T-cell (primary cell): ENCODE measurements around the gene FCGR3A. TPM values are rescaled to one million over a fixed set of nuclear protein-coding genes. Genes with fewer than 3 reads are reported as not detected.

ENCODE experiments used
- ATAC-seq, 4 experiments: fragments of 200-7000 bp in 3 of 4; fragments of 150-1000 bp in 1 of 4; cut with Tn5 transposase; replicated peaks in 1 of 4; 1 replicate in 3 of 4; 2 replicates in 1 of 4; pipeline ENCODE4 v1.10.0; 2021; ENCODE audit warnings: moderate library complexity in 3 of 4, mild to moderate bottlenecking in 2 of 4, moderate number of reproducible peaks in 1 of 4
- CTCF ChIA-PET, 2 donors: fragments of 300-600 bp; sonication (Branson Sonifier 250); formaldehyde crosslinking; loops; one replicate each; lab custom pipeline; 2022; ENCODE audit warnings: antibody characterized with exemption in 2 of 2; lab: Charles Lee
- POLR2A ChIA-PET, 2 donors: fragments of 300-600 bp; sonication (Branson Sonifier 250); formaldehyde crosslinking; loops; one replicate each; lab custom pipeline; 2022; ENCODE audit warnings: antibody characterized with exemption in 2 of 2; lab: Charles Lee
- DNase-seq, 35 experiments: peaks; one replicate each; pipeline versions ENCODE4 v3.0.0 to v3.0.0-alpha.2; 2013 to 2023
- H3K27ac ChIP-seq: one replicate; pipeline ENCODE4 v1.5.1; 2013; ENCODE audit warnings: low read length
- H3K27me3 ChIP-seq, 2 experiments: replicated peaks in 1 of 2; 1 replicate in 1 of 2; 2 replicates in 1 of 2; pipeline versions ENCODE4 v1.6.1 to v1.7.0; 2013; ENCODE audit warnings: low read length in 1 of 2, mixed read lengths in 1 of 2; ENCODE audit not compliant: control insufficient read depth in 2 of 2, insufficient read depth in 2 of 2; ENCODE audit errors: extremely low read depth in 1 of 2
- H3K36me3 ChIP-seq, 2 donors: 1 replicate in 1 of 2; 2 replicates in 1 of 2; pipeline versions ENCODE4 v1.6.1 to v1.7.0; 2013; ENCODE audit warnings: low read length in 1 of 2; ENCODE audit not compliant: control insufficient read depth in 2 of 2, insufficient read depth in 1 of 2; ENCODE audit errors: extremely low read depth in 1 of 2
- H3K4me1 ChIP-seq, 2 experiments: 1 replicate in 1 of 2; 2 replicates in 1 of 2; pipeline versions ENCODE4 v1.6.1 to v1.7.0; 2013; ENCODE audit warnings: low read length in 2 of 2, mixed read lengths in 1 of 2; ENCODE audit not compliant: insufficient read depth in 2 of 2, control insufficient read depth in 1 of 2; ENCODE audit errors: extremely low read depth in 1 of 2
- H3K4me3 ChIP-seq, 2 donors: 1 replicate in 1 of 2; 2 replicates in 1 of 2; pipeline versions ENCODE4 v1.5.1 to v1.7.0; 2013; ENCODE audit warnings: mild to moderate bottlenecking in 2 of 2, low read length in 1 of 2, moderate library complexity in 1 of 2; ENCODE audit not compliant: control insufficient read depth in 1 of 2; ENCODE audit errors: extremely low read depth in 1 of 2
- H3K9me3 ChIP-seq: 2 replicates; pipeline ENCODE4 v1.7.0; 2013
- H3K27ac Mint-ChIP-seq, 2 donors: one replicate each; pipeline ENCODE4 v1.8.0; 2020 to 2021; ENCODE audit warnings: mild to moderate bottlenecking in 2 of 2, mixed read lengths in 2 of 2
- H3K27me3 Mint-ChIP-seq, 2 donors: one replicate each; pipeline ENCODE4 v1.8.0; 2021 to 2022; ENCODE audit warnings: mixed read lengths in 2 of 2
- H3K36me3 Mint-ChIP-seq: one replicate; pipeline ENCODE4 v1.8.0; 2021; ENCODE audit warnings: mixed read lengths
- H3K4me1 Mint-ChIP-seq, 3 donors: one replicate each; pipeline ENCODE4 v1.8.0; 2020 to 2022; ENCODE audit warnings: mixed read lengths in 3 of 3, mild to moderate bottlenecking in 1 of 3
- H3K4me3 Mint-ChIP-seq, 3 donors: one replicate each; pipeline ENCODE4 v1.8.0; 2020 to 2022; ENCODE audit warnings: mild to moderate bottlenecking in 3 of 3, mixed read lengths in 3 of 3, moderate library complexity in 3 of 3
- H3K9me3 Mint-ChIP-seq, 3 donors: one replicate each; pipeline ENCODE4 v1.8.0; 2020 to 2022; ENCODE audit warnings: mixed read lengths in 3 of 3
- WGBS: methylation state at CpG from one replicate; pipeline ENCODE4 v1.1.5; 2013; ENCODE audit warnings: missing lambda C conversion rate; ENCODE audit not compliant: insufficient coverage; 5-methylcytosine and 5-hydroxymethylcytosine counted together
- total RNA-seq, 35 experiments: library from RNA in 6 of 35; stranded (reverse) in 6 of 35; fragments of 120-200 nt in 1 of 35; gene quantifications; one replicate each; pipeline versions ENCODE4 v1.2.1 to v1.2.4 and lab custom pipeline; 2013 to 2026

FCGR3A gene
- total RNA-seq, 5 donors from 2014 or later (not counting 1 experiment from before 2014, with no cell fraction given) = 3.8 to 43.9 (median 4.9) TPM

DNA sequence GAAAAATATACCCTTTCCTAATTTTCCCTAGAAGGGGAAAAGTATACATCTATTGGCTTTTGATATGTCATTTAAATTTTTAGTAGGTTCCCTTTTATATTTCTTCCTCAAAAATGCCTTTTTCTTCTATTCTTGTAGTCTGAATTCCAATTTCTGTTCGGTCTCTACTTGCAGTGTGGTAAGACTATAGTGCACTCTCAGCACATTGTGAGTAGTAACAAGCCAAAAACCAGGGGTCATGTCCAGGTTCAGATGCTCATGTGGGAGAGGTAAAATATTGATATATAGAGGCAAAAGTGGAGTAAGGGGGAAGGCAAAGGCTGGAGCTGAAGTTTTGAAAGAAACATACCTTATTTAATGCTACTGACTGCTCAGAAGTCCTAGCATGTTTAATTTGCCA is 48.4 kb downstream of the FCGR3A start:
- no peak overlapping the region for H3K27ac Mint-ChIP-seq
- H3K4me3 Mint-ChIP-seq = no peak overlapping the region
- WGBS = 100% methylated on average over 1 of the region's 1 CpG
- ChIA-PET POLR2A (interaction anchor here in 1 of 2 donors (0.6 kb wide), 1 partner anchor 1682 kb away, joined by 3 read pairs; no protein-coding TSS in a partner anchor), CTCF (no interaction called here)
- Histone ChIP-seq H3K4me1 (no peaks in the 10 kb centered on the region), H3K27me3 (peaks cover 2% of the 10 kb centered on the region in 2 experiments), H3K4me3 (no peak overlapping the region), H3K9me3 (no peaks in the 10 kb centered on the region), H3K27ac (no peak overlapping the region), H3K36me3 (no peaks in the 10 kb centered on the region)
- peaks cover 28 to 48% of the 10 kb centered on the region in 2 donors for H3K27me3 Mint-ChIP-seq
- ATAC-seq (no peak), DNase-seq (no peak)
- no peaks in the 10 kb centered on the region for H3K9me3 Mint-ChIP-seq
- H3K4me1 Mint-ChIP-seq = peaks cover 4 to 12% (median 5%) of the 10 kb centered on the region in 3 donors
- H3K36me3 Mint-ChIP-seq = no peaks in the 10 kb centered on the region

- Histone ChIP-seq H3K27me3 (peaks cover 0 to 5% of the 10 kb centered on the region in 2 experiments), H3K4me3 (no peak overlapping the region), H3K36me3 (no peaks in the 10 kb centered on the region), H3K27ac (no peak overlapping the region), H3K9me3 (no peaks in the 10 kb centered on the region), H3K4me1 (no peaks in the 10 kb centered on the region)
- no peak overlapping the region for H3K27ac Mint-ChIP-seq
- no peak overlapping the region for H3K4me3 Mint-ChIP-seq
- ChIA-PET POLR2A (no interaction called here), CTCF (no interaction called here)
- peaks cover 25 to 43% of the 10 kb centered on the region in 2 donors for H3K27me3 Mint-ChIP-seq
- no peaks in the 10 kb centered on the region for H3K36me3 Mint-ChIP-seq
- peaks cover 4 to 11% (median 5%) of the 10 kb centered on the region in 3 donors for H3K4me1 Mint-ChIP-seq
- H3K9me3 Mint-ChIP-seq = no peaks in the 10 kb centered on the region
- ATAC-seq (no peak), DNase-seq (no peak)
- 63% methylated on average over 3 of the region's 8 CpGs for WGBS
Measured at GRCh38 chr1:161499099-161500039, 50.2 kb downstream of the FCGR3A start.

- DNase-seq = no peak
- CTCF ChIA-PET = no interaction called here
- WGBS = 100% methylated on average over 2 of the region's 2 CpGs
- no peak for ATAC-seq
- no peaks in the 10 kb centered on the region for H3K4me1 ChIP-seq
- peaks cover 0 to 5% of the 10 kb centered on the region in 2 experiments for H3K27me3 ChIP-seq
- no peaks in the 10 kb centered on the region for H3K36me3 ChIP-seq
- Mint-ChIP-seq H3K4me1 (peaks cover 4 to 11% (median 5%) of the 10 kb centered on the region in 3 donors), H3K27me3 (peaks cover 32 to 49% of the 10 kb centered on the region in 2 donors), H3K9me3 (no peaks in the 10 kb centered on the region), H3K27ac (no peak overlapping the region), H3K36me3 (no peaks in the 10 kb centered on the region), H3K4me3 (no peak overlapping the region)
- H3K4me3 ChIP-seq = no peak overlapping the region
- POLR2A ChIA-PET = no interaction called here
- no peaks in the 10 kb centered on the region for H3K9me3 ChIP-seq
- H3K27ac ChIP-seq = no peak overlapping the region
Measured at GRCh38 chr1:161498646-161499045, 51.0 kb downstream of the FCGR3A start.

GRCh38 chr1:161497961-161498360 is 51.7 kb downstream of the FCGR3A start:
- H3K9me3 Mint-ChIP-seq = no peaks in the 10 kb centered on the region
- no peaks in the 10 kb centered on the region for H3K36me3 Mint-ChIP-seq
- no peaks in the 10 kb centered on the region for H3K36me3 ChIP-seq
- no CpG with 5 or more reads among the region's 1 CpG for WGBS
- no peaks in the 10 kb centered on the region for H3K4me1 ChIP-seq
- H3K4me3 Mint-ChIP-seq = no peak overlapping the region
- ATAC-seq = no peak
- ChIA-PET POLR2A (no interaction called here), CTCF (no interaction called here)
- peaks cover 4 to 11% (median 5%) of the 10 kb centered on the region in 3 donors for H3K4me1 Mint-ChIP-seq
- DNase-seq = no peak
- no peak overlapping the region for H3K27ac Mint-ChIP-seq
- H3K27ac ChIP-seq = no peak overlapping the region
- H3K9me3 ChIP-seq = no peaks in the 10 kb centered on the region
- peaks cover 37 to 49% of the 10 kb centered on the region in 2 donors for H3K27me3 Mint-ChIP-seq
- no peak overlapping the region for H3K4me3 ChIP-seq
- H3K27me3 ChIP-seq = peaks cover 0 to 7% of the 10 kb centered on the region in 2 experiments

DNA sequence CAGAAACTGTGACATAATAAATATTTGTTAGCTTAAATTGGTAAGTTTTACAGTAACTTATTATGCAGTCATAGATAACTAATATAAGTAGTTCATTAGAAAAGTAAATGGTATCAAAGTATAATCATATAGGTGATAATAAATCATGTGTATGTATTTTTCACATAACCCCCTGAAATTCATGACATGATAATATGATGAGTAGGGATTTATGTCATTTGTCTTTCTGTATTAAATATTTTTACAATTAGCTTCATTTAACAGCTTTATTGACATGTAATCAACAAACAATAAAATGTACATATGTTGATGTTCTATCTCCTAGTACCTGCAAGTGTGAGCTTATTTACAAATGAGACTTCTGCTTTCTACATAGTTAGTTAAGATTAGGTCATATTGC is 54.1 kb downstream of the FCGR3A start:
- H3K9me3 ChIP-seq = no peaks in the 10 kb centered on the region
- no peaks in the 10 kb centered on the region for H3K9me3 Mint-ChIP-seq
- no peak overlapping the region for H3K27ac ChIP-seq
- ChIA-PET CTCF (interaction anchor here (0.9 to 1.2 kb wide), 2 partner anchors 8 to 10 kb away, joined by 3 to 4 read pairs; no protein-coding TSS in a partner anchor), POLR2A (no interaction called here)
- ATAC-seq (no peak), DNase-seq (no peak)
- H3K27ac Mint-ChIP-seq = no peak overlapping the region
- H3K4me1 Mint-ChIP-seq = peaks cover 19 to 25% (median 20%) of the 10 kb centered on the region in 3 donors
- peaks cover 3 to 8% of the 10 kb centered on the region in 2 experiments for H3K27me3 ChIP-seq
- peaks cover 0 to 5% of the 10 kb centered on the region in 2 experiments for H3K4me1 ChIP-seq
- no peaks in the 10 kb centered on the region for H3K36me3 ChIP-seq
- H3K27me3 Mint-ChIP-seq = peaks cover 47 to 51% of the 10 kb centered on the region in 2 donors
- no peak overlapping the region for H3K4me3 ChIP-seq
- no peak overlapping the region for H3K4me3 Mint-ChIP-seq
- H3K36me3 Mint-ChIP-seq = no peaks in the 10 kb centered on the region

DNA sequence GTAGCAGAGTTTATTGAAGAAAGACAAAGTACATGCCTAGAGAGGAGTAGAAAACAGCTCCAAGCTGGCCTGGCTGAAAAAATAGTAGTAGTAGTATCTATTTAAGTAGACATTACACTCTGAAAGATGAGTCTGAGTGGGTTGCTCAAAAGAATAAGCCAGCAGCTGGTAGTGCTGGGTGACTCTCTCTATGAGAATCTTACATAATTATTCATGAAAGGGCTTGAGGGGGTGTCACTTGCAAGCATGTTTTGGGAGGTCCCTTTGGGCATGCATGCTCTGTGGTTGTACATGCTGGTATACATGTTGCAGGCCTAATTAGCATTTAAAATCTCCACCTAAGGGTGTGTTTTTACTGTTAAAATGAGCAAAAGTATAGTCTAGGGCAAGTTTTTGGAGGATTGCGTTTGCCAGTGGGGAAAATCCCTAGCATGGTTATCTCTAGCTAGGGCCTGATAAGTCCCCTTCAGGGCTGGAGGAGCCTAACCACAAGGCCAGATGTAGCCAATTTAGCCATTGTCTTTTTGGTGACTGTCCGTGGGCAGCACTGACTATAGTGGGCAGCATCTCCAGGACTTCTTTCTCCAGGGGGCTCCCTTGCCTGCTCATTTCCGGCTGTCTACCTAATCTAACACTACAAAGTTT is 55.4 kb downstream of the FCGR3A start:
- no peak overlapping the region for H3K27ac Mint-ChIP-seq
- Histone ChIP-seq H3K27ac (no peak overlapping the region), H3K4me3 (no peak overlapping the region), H3K27me3 (peaks cover 3 to 8% of the 10 kb centered on the region in 2 experiments), H3K36me3 (no peaks in the 10 kb centered on the region), H3K9me3 (no peaks in the 10 kb centered on the region), H3K4me1 (peaks cover 0 to 5% of the 10 kb centered on the region in 2 experiments)
- ChIA-PET POLR2A (no interaction called here), CTCF (no interaction called here)
- DNase-seq (no peak), ATAC-seq (no peak)
- H3K4me3 Mint-ChIP-seq = no peak overlapping the region
- no peaks in the 10 kb centered on the region for H3K9me3 Mint-ChIP-seq
- no peaks in the 10 kb centered on the region for H3K36me3 Mint-ChIP-seq
- WGBS = no CpG with 5 or more reads among the region's 3 CpGs
- peaks cover 47 to 55% of the 10 kb centered on the region in 2 donors for H3K27me3 Mint-ChIP-seq
- H3K4me1 Mint-ChIP-seq = peaks cover 14 to 20% (median 16%) of the 10 kb centered on the region in 3 donors
